Fibroblast of the aortic adventitia (primary cell): ENCODE measurements around the gene ITPKA. TPM values are rescaled to one million over a fixed set of nuclear protein-coding genes. Genes with fewer than 3 reads are reported as not detected.

Source experiments
- DNase-seq: peaks from one replicate; pipeline ENCODE4 v3.0.0-alpha.2; 2010; ENCODE audit warnings: low read depth
- H3K4me3 ChIP-seq: 2 replicates; pipeline ENCODE4 v1.5.1; 2011; ENCODE audit warnings: low read depth, mild to moderate bottlenecking, control low read depth, low read length, moderate library complexity
- total RNA-seq: library from RNA; depleted of rRNA; stranded (reverse); fragments of >200 nt; gene quantifications from 2 replicates; pipeline ENCODE4 v1.2.3, GENCODE V29; 2012; ENCODE audit warnings: low replicate concordance
- TF ChIP-seq, protein P1 (sequence below): IDR thresholded peaks from 2 replicates; pipeline ENCODE4 v1.5.1; 2011; ENCODE audit warnings: mild to moderate bottlenecking, low read length, control low read depth, inconsistent platforms; ENCODE audit not compliant: insufficient read depth

Gene ITPKA
- total RNA-seq, 1 donor = 1.8 TPM

DNA sequence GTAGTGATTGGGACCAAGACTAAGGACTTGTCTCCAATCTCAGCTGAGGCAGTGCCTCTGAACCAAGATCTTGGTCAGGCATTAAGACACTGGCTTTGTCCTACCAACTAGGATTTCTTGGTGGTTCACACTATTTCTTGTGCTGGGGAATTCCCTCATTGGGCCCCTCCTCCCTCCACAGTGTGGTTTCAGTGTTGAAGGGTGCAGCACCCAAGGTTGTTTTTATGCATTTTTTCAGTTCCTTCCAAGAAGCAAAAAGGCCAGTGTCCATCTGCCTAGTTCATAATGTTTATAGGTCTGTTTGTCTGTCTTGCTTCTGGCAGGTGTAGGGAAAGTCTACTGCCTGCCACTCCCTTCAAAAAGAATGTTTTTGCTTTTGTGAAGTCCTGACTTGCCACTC is 10.6 kb upstream of the ITPKA start:
- TF ChIP-seq, protein P1, sequence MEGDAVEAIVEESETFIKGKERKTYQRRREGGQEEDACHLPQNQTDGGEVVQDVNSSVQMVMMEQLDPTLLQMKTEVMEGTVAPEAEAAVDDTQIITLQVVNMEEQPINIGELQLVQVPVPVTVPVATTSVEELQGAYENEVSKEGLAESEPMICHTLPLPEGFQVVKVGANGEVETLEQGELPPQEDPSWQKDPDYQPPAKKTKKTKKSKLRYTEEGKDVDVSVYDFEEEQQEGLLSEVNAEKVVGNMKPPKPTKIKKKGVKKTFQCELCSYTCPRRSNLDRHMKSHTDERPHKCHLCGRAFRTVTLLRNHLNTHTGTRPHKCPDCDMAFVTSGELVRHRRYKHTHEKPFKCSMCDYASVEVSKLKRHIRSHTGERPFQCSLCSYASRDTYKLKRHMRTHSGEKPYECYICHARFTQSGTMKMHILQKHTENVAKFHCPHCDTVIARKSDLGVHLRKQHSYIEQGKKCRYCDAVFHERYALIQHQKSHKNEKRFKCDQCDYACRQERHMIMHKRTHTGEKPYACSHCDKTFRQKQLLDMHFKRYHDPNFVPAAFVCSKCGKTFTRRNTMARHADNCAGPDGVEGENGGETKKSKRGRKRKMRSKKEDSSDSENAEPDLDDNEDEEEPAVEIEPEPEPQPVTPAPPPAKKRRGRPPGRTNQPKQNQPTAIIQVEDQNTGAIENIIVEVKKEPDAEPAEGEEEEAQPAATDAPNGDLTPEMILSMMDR = no peak
- no peak overlapping the region for H3K4me3 ChIP-seq
- DNase-seq = no peak

DNA sequence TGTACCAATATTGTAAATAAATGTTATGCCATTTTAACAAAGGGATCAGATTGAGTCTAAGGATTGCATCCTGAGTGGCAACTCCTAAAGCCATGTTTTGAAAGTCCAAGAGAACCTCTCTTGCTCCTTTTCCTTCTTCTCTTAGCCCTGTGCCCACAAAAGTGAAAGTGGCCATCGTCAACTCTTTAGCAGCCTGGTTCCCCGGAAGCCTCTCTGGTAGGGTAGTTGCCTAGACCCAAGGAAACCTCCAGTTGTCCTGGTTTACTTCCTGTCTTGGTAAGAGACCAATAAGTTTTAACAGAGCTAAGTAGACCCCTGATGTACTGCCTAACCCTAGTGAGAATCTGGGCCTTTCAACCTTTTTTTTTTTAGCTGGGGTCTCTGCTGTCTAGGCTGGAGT is 10.2 kb upstream of the ITPKA start:
- no peak overlapping the region for H3K4me3 ChIP-seq
- DNase-seq = no peak
- TF ChIP-seq, protein P1 = no peak

DNA sequence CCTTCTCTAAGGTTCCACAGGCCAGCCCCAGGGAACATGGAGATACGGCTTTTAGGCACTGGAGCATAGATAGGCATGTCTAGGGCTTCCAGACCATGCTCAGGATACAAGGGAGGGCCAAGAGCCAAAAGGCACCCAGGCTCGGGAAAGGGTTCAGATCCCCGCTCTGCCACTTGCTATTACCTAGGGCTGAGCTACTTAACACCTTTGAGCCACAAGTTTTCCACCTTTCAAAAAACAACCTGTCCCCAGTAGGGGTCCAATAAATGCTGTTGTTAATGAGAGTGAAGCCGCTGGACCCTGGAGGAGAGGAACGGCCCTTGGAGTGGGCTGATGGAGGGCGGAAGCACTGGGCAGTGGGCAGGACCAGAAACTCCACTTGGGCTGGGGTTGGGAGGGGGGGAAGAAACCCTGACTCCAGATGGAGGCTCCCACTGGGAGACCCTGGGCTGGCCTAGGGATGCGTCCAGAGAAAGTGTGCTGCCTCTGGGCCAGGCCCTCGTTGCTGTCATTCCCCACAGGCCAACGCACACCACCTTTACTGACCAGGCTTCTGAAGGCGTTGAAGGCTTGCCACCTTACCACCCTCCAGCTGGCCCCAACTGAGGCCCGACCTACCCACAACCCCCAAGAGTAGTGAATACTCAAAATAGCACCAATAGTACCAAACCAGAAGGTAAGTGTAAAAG is 8.6 kb upstream of the ITPKA start:
- H3K4me3 ChIP-seq = no peak overlapping the region
- TF ChIP-seq, protein P1 = no peak
- no peak for DNase-seq

DNA sequence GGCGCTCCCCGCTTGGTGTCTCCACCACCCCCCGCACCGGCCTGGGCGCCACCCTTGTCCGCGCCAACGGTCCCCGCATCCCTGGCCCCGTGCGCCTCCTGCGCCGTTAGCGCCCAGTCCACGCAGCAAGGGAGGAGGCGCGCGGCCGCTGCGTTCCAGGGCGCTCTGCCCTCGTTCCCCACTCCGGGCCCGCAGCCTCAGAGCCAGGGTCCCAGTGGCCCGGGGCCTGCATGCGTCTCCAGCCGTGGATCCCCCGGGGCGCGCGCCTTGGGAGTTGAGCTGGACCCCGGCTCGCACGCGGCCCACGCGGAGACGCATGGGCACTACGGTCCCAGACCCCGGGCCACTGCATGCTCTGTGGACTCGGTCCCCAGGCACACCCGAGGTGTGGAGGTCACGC is 7.4 kb upstream of the ITPKA start:
- DNase-seq = no peak
- TF ChIP-seq, protein P1 = no peak
- no peak overlapping the region for H3K4me3 ChIP-seq

DNA sequence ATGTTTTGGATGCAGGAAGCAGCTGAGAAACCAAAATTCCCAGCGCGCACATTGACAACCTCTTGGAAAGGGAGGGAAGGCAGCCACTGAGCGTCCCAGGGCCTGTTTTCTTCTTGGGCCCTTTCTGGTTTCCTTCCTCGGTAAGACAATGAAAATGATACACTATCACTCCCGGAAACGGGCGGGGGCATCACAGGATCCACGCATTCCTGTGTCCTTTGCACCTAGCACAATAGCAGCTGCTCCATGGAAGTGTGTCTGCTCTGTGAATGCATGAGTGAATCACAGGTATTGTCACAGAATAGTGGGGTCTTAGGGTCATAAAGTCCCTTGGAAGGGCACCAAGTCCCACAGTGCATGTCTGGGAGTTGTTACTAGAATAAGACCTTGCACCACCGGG is 6.3 kb upstream of the ITPKA start:
- DNase-seq = no peak
- no peak overlapping the region for H3K4me3 ChIP-seq
- TF ChIP-seq, protein P1 = no peak

DNA sequence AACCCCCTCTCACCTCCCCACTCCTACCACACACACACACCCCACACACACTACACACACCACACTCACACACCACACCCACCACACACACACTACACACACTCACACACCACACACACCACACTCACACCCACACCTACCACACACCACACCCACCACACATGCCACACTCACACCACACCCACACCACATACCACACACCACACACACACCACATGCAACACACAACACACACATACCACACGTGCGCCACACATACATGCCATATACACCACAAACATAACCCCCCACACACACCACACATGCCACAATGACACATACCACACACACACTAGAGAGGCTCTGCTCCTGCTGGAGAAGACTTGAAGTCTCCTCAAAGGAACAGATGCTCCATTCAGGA is 5.9 kb upstream of the ITPKA start:
- DNase-seq = no peak
- no peak overlapping the region for H3K4me3 ChIP-seq
- TF ChIP-seq, protein P1 = no peak

DNA sequence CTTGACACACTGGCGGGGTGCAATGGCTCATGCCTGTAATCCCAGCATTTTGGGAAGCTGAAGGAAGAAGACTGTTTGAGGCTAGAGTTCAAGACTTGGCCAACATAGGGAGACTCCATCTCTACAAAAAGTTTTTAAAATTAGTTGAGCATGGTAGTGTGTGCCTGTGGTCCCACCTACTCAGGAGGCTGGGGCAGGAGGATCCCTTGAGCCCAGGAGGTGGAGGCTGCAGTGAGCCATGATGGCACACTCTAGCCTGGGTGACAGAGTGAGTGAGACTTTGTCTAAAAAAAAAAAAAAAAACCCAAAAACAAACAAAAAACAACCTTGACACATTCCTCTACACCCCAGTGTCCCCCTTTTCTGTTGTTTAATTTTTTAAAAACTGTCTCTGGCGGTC is 4.0 kb upstream of the ITPKA start:
- H3K4me3 ChIP-seq = no peak overlapping the region
- TF ChIP-seq, protein P1 = no peak
- DNase-seq = no peak
